HG03378 (cell line): ENCODE data around the gene CNGA2.

ENCODE experiments used
- ATAC-seq: cut with Tn5 transposase; IDR thresholded peaks from one replicate; pipeline ENCODE4 v1.9.1; 2021; ENCODE audit warnings: mild to moderate bottlenecking, moderate library complexity; ENCODE audit not compliant: unreplicated experiment

CNGA2 gene

DNA sequence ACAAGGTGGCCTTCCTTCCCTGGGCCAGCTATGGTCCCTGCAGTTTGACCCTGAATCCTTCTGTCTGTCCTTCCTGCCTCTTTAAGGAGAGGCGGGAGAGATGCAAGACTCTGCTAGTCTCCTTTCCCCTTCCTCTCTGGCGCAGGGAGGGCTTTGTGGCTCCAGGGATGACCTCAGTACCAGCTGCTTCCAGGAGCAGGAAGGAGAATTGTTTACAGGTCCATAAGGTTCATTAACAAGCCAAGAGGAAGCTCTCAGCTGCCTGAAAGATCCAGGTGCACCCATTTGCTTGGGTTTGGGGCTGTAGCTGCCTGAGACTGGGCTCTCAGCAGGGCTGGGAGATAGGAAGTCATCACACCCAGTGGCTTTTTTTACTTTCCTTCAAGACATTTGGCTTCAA is 22.8 kb upstream of the CNGA2 start:
- ATAC-seq = no peak

DNA sequence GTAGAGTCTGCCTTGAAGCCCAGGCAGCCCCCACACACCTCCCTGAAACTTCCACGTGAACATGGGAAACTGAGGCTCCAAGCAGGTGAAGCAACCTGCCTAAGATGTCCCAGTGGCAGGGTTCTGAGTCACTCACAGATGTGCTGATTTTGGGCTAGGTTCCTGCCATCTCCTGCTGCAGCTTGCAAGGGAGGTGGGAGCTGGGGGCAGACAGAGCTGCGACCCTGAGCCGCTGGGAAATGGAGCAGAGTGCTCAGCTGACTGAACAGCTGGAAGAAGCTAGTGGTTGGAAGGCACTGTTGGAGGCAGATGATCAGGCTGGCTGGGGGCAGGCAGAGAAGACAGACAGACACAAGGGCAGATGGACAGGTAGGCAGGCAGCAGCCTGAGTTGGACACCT is 22.3 kb upstream of the CNGA2 start:
- no peak for ATAC-seq

DNA sequence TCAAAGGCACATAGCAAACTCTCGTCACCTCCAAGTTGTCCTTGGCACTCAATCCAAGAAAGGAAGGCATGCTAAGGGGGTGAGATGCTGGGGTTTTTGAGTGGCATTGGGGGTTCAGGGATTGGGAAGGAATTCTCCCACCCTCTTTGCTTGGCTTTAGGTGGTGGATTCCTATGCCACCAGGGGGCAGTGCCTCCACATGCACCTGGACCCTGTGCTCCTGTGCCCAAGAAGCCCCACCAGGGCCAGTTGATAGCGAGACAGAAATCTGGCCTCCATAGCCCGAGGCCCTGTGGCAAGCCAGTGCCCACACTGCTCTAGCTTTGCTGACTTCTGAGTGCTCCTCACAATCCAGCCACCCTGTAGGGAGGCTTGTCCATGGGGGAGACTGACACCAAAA is 20.7 kb upstream of the CNGA2 start:
- no peak for ATAC-seq

GRCh38 chrX:151714362-151714761 is 20.2 kb upstream of the CNGA2 start:
- ATAC-seq = no peak

GRCh38 chrX:151715752-151716151 is 18.8 kb upstream of the CNGA2 start, which contains the start of gene FATE1:
FATE1 (plus strand) TSS chrX:151716035; CDS start chrX:151716120, 85 bp downstream.
- no peak for ATAC-seq

DNA sequence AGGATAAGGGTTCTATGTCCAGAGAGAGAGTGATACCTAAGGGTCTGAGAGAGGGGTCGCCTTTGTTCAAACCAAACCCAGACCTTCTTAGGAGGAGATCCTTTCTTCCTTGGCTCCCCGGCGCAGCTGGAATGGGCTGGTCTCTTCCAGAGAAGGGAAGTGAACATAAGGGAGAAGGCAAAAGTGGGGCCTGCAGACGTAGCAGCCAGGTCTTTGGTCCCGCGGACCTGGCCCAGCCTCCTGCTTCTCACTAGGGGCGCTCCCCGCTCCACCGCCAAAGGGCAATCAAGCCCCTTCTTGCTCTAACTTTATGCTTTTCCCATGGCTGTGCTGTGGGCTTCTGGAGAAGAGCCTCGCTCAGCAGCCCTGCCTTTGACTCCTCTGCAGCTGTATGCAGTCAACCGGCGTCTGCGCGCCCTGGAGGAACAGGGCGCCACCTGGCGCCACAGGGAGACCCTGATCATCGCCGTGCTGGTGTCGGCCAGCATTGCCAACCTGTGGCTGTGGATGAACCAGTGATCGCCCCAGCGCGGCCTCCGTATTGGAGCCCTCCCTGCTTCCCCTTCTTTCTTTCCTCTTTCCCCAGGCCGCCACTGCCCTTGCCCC is 12.2 kb upstream of the CNGA2 start:
- no peak for ATAC-seq

- no peak for ATAC-seq
Observed at GRCh38 chrX:151723156-151723760, 11.3 kb upstream of the CNGA2 start.

GRCh38 chrX:151724563-151725337 is 9.8 kb upstream of the CNGA2 start:
- ATAC-seq = no peak

DNA sequence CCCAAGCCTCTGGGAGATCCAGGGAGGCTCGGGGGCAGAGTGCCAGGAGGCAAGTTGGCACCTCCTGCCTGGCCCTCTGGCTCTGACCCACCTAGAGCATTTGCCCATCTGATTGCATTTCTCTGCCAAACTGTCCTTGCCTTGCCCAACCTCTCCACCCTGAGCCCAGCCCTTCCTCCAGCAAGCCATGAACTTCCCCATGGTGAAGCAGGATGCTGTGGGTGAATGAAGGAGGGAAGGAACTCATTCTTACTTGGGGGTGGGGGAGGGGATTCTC is 9.3 kb upstream of the CNGA2 start:
- ATAC-seq = no peak

GRCh38 chrX:151726751-151727150 is 7.8 kb upstream of the CNGA2 start:
- ATAC-seq = no peak

DNA sequence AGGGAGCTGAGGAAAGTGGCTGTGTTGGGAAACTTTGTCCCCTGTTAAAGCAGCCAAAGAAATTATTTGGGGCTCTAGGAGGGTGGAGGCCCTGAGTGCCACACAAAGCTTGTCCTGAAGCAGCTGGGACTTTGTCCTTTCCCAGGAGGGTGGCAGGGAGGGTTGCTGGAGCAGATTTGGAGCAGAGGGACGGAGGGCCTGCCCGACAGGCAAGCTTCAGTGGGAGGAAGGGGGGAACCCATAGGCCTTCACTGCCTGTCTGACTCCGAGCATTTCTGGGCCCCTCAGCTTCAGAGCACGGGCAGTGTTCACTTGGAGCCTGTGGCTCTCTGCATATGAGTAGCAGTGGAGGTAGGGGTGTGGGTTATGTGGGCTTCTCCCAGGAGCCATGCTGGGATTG is 7.2 kb upstream of the CNGA2 start:
- ATAC-seq = no peak

GRCh38 chrX:151729056-151729725 is 5.4 kb upstream of the CNGA2 start:
- no peak for ATAC-seq

GRCh38 chrX:151735219-151735618 is 673 bp downstream of the CNGA2 start:
- ATAC-seq = no peak

GRCh38 chrX:151736685-151737084 is 2.1 kb downstream of the CNGA2 start:
- no peak for ATAC-seq

DNA sequence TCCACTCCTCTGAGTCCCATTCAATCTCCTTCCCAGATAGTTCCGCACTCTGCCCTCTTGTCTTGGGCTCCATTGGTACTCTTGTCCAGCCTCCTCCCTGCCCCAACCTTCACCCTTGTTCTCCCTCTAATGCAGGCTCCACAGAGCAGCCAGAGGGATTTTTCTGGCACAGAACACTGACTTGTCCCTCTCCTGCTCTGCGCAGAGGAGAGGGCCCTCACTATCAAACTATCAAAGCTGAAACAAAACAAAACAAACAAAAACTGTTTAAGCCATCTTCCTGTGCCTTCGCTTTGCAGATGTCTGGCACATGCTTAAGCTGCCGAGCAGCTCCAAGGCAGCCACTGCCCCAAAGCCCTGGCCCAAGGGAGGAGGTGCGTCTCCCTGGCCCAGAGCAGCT is 2.9 kb downstream of the CNGA2 start:
- ATAC-seq = no peak

DNA sequence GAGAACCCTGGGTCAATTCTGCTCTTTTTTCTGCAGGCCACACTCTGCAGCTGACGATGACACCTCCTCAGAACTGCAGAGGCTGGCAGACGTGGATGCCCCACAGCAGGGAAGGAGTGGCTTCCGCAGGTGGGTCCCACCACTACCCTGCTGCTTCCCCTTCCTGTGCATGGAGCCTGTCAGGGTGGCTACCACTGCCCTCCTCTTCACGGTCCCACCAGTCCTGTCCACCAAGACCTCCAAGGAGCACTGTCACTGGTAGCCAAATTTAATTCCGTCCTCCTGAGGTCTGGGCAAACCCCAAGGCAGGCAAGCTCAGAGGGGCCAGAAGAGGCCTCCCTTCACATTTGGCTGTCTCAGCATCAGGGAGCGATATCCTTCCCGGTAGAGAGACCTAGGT is 4.2 kb downstream of the CNGA2 start:
- no peak for ATAC-seq

DNA sequence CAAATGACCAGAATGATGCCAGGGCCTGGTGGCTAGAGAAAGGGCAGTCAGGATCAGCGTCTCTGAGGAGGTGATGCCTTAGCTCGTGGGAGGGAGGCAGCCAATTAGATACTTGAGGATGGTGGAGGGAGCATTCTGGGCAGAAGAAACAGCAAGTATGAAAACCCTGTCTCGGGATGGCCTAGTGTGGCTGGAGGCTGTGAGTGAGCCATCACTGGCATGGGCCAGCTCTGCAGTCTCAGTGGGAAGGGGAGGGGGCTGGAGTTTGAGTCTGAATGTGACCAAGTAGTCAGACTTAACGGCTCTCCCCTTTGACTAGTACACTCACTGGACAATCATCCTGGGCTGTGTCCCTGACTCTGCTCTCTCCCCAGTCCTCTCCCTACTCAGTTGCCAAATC is 7.1 kb downstream of the CNGA2 start:
- no peak for ATAC-seq

GRCh38 chrX:151742311-151742710 is 7.8 kb downstream of the CNGA2 start:
- ATAC-seq = no peak

GRCh38 chrX:151743651-151744470 is 9.3 kb downstream of the CNGA2 start:
- no peak for ATAC-seq

DNA sequence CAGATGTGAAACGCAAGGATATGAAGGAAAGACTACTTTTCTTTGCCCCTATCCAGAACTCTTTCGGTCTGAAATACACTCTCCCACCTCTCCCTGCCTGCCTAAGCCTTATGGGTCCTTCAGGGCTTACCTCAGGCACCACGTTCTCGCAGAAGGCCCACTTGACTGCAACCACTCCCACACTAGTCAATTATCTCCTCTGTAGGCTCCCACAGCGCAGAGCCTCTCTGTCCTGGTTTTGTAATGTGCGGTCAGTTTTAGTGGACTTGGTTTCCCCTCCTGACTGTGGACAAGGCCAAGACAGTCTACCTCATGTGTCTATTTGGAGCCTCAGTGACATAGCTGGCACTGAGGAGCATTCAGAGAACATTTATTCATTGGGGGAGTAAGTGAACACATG is 11.1 kb downstream of the CNGA2 start:
- ATAC-seq = no peak

- no peak for ATAC-seq
Observed at GRCh38 chrX:151746502-151746901, 12.0 kb downstream of the CNGA2 start.
